Loucy (cell line): ENCODE measurements around the gene GPC5.

ENCODE experiments used
- H2AFZ ChIP-seq: fragments of 200-600 bp; sonication (generic); 2 replicates; pipeline ENCODE4 v1.6.0; 2016; ENCODE audit warnings: antibody characterized with exemption, mild to moderate bottlenecking, low read length, moderate library complexity
- H3F3A ChIP-seq: fragments of 200-600 bp; 2 replicates; pipeline ENCODE4 v1.6.0; 2016; ENCODE audit warnings: antibody characterized with exemption, low read depth, mild to moderate bottlenecking
- H3K27me3 ChIP-seq: fragments of 200-600 bp; sonication (generic); 2 replicates; pipeline ENCODE4 v1.6.1; 2014; ENCODE audit warnings: low read length, mild to moderate bottlenecking; ENCODE audit not compliant: insufficient read depth, poor library complexity, severe bottlenecking
- H3K36me3 ChIP-seq: fragments of 200-600 bp; sonication (generic); 2 replicates; pipeline ENCODE4 v1.6.1; 2016; ENCODE audit warnings: low read length; ENCODE audit not compliant: insufficient read depth
- H3K4me1 ChIP-seq: fragments of 200-600 bp; sonication (generic); 2 replicates; pipeline ENCODE4 v1.5.1; 2014; ENCODE audit warnings: low read length, mild to moderate bottlenecking; ENCODE audit not compliant: insufficient read depth, poor library complexity, severe bottlenecking
- H3K4me2 ChIP-seq: fragments of 200-600 bp; sonication (generic); 2 replicates; pipeline ENCODE4 v1.6.0; 2014; ENCODE audit warnings: antibody characterized with exemption, low read length, low read depth, mild to moderate bottlenecking; ENCODE audit not compliant: poor library complexity, severe bottlenecking
- H3K4me3 ChIP-seq: fragments of 200-600 bp; sonication (generic); 2 replicates; pipeline ENCODE4 v1.5.1; 2014; ENCODE audit warnings: low read length, mild to moderate bottlenecking, mixed read lengths; ENCODE audit not compliant: poor library complexity, severe bottlenecking
- H3K79me2 ChIP-seq: fragments of 200-600 bp; sonication (generic); 2 replicates; pipeline ENCODE4 v1.6.1; 2014; ENCODE audit warnings: low read length; ENCODE audit not compliant: insufficient read depth
- H3K9ac ChIP-seq: fragments of 200-600 bp; sonication (generic); 2 replicates; pipeline ENCODE4 v1.6.0; 2014; ENCODE audit warnings: mild to moderate bottlenecking, low read depth, low read length, moderate library complexity; ENCODE audit not compliant: poor library complexity, severe bottlenecking
- H3K9me2 ChIP-seq: fragments of 200-600 bp; sonication (generic); replicated peaks from 2 replicates; pipeline ENCODE4 v1.6.1; 2016; ENCODE audit warnings: low read depth, low read length, mixed read lengths
- H3K9me3 ChIP-seq: fragments of 200-600 bp; sonication (generic); 2 replicates; pipeline ENCODE4 v1.6.1; 2014; ENCODE audit warnings: mild to moderate bottlenecking, antibody characterized with exemption, low read length, low read depth; ENCODE audit not compliant: insufficient read depth
- H4K20me1 ChIP-seq: fragments of 200-600 bp; sonication (generic); 2 replicates; pipeline ENCODE4 v1.6.0; 2014; ENCODE audit warnings: antibody characterized with exemption, low read length, mild to moderate bottlenecking; ENCODE audit not compliant: insufficient read depth, poor library complexity, severe bottlenecking
- EZH2phosphoT487 ChIP-seq: fragments of 200-600 bp; IDR thresholded peaks from 2 replicates; pipeline ENCODE4 v1.6.1; 2018; ENCODE audit warnings: antibody characterized with exemption, mild to moderate bottlenecking, moderate library complexity, borderline replicate concordance
- TF ChIP-seq, protein P1 (sequence below): fragments of 200-600 bp; sonication (generic); conservative IDR thresholded peaks from 2 replicates; pipeline ENCODE4 v1.5.1; 2014; ENCODE audit warnings: mild to moderate bottlenecking, antibody characterized with exemption, low read length

Gene GPC5

DNA sequence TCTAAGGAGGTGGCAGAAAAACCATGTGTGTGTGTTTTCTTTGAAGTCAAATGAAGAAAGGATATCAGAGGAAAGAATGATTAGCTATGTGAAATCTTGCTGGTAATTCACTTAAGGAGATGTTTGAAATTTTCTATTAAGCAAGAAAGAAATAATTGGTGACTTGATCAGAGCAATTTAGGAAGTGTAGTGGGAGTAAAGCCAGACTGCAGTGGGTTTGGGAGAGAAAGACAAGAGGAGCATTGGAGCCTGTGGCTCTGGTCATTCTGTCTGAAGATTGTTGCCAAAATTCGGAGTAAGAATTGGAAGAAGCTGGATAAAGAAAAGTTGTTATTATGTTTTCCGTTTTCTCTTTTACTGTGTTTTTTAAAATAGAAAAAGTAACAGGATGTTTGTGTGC lies 640.5 kb downstream of the GPC5 start:
- no peaks in the 10 kb centered on the region for H4K20me1 ChIP-seq
- no peak overlapping the region for H2AFZ ChIP-seq
- no peak for TF ChIP-seq EZH2phosphoT487
- TF ChIP-seq, protein P1, sequence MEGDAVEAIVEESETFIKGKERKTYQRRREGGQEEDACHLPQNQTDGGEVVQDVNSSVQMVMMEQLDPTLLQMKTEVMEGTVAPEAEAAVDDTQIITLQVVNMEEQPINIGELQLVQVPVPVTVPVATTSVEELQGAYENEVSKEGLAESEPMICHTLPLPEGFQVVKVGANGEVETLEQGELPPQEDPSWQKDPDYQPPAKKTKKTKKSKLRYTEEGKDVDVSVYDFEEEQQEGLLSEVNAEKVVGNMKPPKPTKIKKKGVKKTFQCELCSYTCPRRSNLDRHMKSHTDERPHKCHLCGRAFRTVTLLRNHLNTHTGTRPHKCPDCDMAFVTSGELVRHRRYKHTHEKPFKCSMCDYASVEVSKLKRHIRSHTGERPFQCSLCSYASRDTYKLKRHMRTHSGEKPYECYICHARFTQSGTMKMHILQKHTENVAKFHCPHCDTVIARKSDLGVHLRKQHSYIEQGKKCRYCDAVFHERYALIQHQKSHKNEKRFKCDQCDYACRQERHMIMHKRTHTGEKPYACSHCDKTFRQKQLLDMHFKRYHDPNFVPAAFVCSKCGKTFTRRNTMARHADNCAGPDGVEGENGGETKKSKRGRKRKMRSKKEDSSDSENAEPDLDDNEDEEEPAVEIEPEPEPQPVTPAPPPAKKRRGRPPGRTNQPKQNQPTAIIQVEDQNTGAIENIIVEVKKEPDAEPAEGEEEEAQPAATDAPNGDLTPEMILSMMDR: no peak
- no peaks in the 10 kb centered on the region for H3K27me3 ChIP-seq
- no peak overlapping the region for H3K9ac ChIP-seq
- H3K4me3 ChIP-seq: no peak overlapping the region
- no peaks in the 10 kb centered on the region for H3K9me2 ChIP-seq
- no peak overlapping the region for H3K4me2 ChIP-seq
- H3F3A ChIP-seq: no peaks in the 10 kb centered on the region
- no peaks in the 10 kb centered on the region for H3K79me2 ChIP-seq
- no peaks in the 10 kb centered on the region for H3K36me3 ChIP-seq
- H3K9me3 ChIP-seq: no peaks in the 10 kb centered on the region
- no peaks in the 10 kb centered on the region for H3K4me1 ChIP-seq

DNA sequence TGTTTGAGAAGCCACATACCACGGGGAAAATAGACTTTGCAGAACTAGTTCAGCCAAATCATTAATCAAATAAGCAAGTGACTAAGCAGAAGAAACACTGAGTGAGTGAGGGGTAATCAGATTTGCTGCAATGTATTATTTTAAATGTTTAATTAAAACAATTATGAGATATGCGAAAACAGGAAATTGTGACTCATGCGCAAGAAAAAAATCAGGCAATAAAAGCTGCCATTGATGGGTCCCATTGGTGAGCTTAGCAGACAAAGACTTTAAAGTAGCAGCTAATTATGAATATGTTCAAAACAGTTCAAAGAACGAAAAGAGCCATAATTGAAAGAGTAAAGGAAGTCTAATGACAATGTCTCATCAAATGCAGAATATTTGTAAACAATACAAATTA lies 644.1 kb downstream of the GPC5 start:
- TF ChIP-seq, protein P1: no peak
- TF ChIP-seq EZH2phosphoT487: no peak
- Histone ChIP-seq H2AFZ (no peak overlapping the region), H3K9ac (no peak overlapping the region), H3K27me3 (no peaks in the 10 kb centered on the region), H3K4me2 (no peak overlapping the region), H4K20me1 (no peaks in the 10 kb centered on the region), H3F3A (no peaks in the 10 kb centered on the region), H3K9me2 (no peaks in the 10 kb centered on the region), H3K9me3 (no peaks in the 10 kb centered on the region), H3K4me3 (no peak overlapping the region), H3K79me2 (no peaks in the 10 kb centered on the region), H3K4me1 (no peaks in the 10 kb centered on the region), H3K36me3 (no peaks in the 10 kb centered on the region)

DNA sequence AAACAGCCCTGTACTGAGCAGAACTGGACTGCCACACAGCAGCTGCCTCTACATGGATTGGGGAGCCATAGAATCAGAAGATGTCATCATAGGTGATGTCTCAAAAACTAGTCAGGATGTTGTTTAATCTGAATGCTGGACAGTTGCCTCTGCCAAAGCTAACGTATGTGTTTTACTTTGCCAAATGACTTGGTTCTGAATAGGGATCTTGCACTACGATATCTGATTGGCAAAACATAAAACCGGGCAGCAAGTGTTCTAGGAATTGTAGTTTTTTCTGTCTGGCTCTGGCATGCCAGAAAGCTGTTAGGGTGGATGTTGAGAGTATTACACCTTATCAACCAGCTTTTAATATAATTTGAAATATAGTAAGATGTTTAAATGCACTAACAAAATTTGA lies 645.9 kb downstream of the GPC5 start:
- no peaks in the 10 kb centered on the region for H3K36me3 ChIP-seq
- H3K9ac ChIP-seq: no peak overlapping the region
- no peaks in the 10 kb centered on the region for H3K4me1 ChIP-seq
- no peaks in the 10 kb centered on the region for H3K27me3 ChIP-seq
- no peaks in the 10 kb centered on the region for H4K20me1 ChIP-seq
- H3K9me3 ChIP-seq: no peaks in the 10 kb centered on the region
- no peak overlapping the region for H3K4me2 ChIP-seq
- H3K9me2 ChIP-seq: no peaks in the 10 kb centered on the region
- H3F3A ChIP-seq: no peaks in the 10 kb centered on the region
- TF ChIP-seq, protein P1: no peak
- TF ChIP-seq EZH2phosphoT487: no peak
- no peaks in the 10 kb centered on the region for H3K79me2 ChIP-seq
- no peak overlapping the region for H2AFZ ChIP-seq
- no peak overlapping the region for H3K4me3 ChIP-seq
